CD14-positive monocyte (primary cell): Measurements from ENCODE around the gene RBMS1. TPM values are rescaled to one million over a fixed set of nuclear protein-coding genes. Genes with fewer than 3 reads are reported as not detected.

ENCODE experiments used
- DNase-seq, 3 donors: peaks; one replicate each; pipeline ENCODE4 v3.0.0-alpha.2; 2011 to 2022
- H2AFZ ChIP-seq: 2 replicates; pipeline ENCODE4 v1.6.0; 2012; ENCODE audit warnings: mild to moderate bottlenecking, low read depth, low read length, inconsistent platforms; ENCODE audit not compliant: insufficient read depth, poor library complexity, severe bottlenecking
- H3K27ac ChIP-seq, 2 donors: 1 replicate in 1 of 2; 2 replicates in 1 of 2; pipeline ENCODE4 v1.5.1; 2012 to 2013; ENCODE audit warnings: low read length in 2 of 2, control low read depth in 1 of 2, inconsistent platforms in 1 of 2, low read depth in 1 of 2, mild to moderate bottlenecking in 1 of 2
- H3K27me3 ChIP-seq, 2 donors: one replicate each; pipeline versions ENCODE4 v1.6.0 to v1.6.1; 2011 to 2013; ENCODE audit warnings: low read length in 2 of 2; ENCODE audit not compliant: control insufficient read depth in 2 of 2, insufficient read depth in 2 of 2
- H3K36me3 ChIP-seq, 2 donors: replicated peaks in 1 of 2; 1 replicate in 1 of 2; 2 replicates in 1 of 2; pipeline versions ENCODE4 v1.5.1 to v1.6.1; 2012 to 2013; ENCODE audit warnings: low read length in 2 of 2, control low read depth in 1 of 2, inconsistent platforms in 1 of 2, mild to moderate bottlenecking in 1 of 2; ENCODE audit not compliant: insufficient read depth in 2 of 2, control insufficient read depth in 1 of 2
- H3K4me1 ChIP-seq, 2 donors: 1 replicate in 1 of 2; 2 replicates in 1 of 2; pipeline versions ENCODE4 v1.5.1 to v1.6.1; 2012 to 2013; ENCODE audit warnings: low read length in 2 of 2, control low read depth in 1 of 2, inconsistent platforms in 1 of 2, mild to moderate bottlenecking in 1 of 2, moderate library complexity in 1 of 2; ENCODE audit not compliant: insufficient read depth in 2 of 2, control insufficient read depth in 1 of 2
- H3K4me2 ChIP-seq: replicated peaks from 2 replicates; pipeline ENCODE3; 2012; ENCODE audit warnings: low read length, moderate library complexity, mild to moderate bottlenecking; ENCODE audit not compliant: poor library complexity, severe bottlenecking; ENCODE audit errors: extremely low read depth
- H3K4me3 ChIP-seq, 3 experiments: fragments of 200-600 bp in 1 of 3; sonication (generic) in 1 of 3; replicated peaks in 1 of 3; 1 replicate in 2 of 3; 2 replicates in 1 of 3; pipeline ENCODE4 v1.5.1; 2011 to 2013; ENCODE audit warnings: low read length in 3 of 3, mild to moderate bottlenecking in 3 of 3, control low read depth in 2 of 3, low read depth in 2 of 3, inconsistent platforms in 1 of 3, moderate library complexity in 1 of 3
- H3K79me2 ChIP-seq: 2 replicates; pipeline ENCODE4 v1.6.0; 2012; ENCODE audit warnings: mild to moderate bottlenecking, control low read depth, inconsistent platforms, low read length, moderate library complexity; ENCODE audit not compliant: insufficient read depth
- H3K9ac ChIP-seq: 2 replicates; pipeline ENCODE4 v1.6.0; 2017; ENCODE audit warnings: low read length, mild to moderate bottlenecking; ENCODE audit not compliant: insufficient read depth, poor library complexity, severe bottlenecking
- H3K9me3 ChIP-seq, 2 donors: replicated peaks in 1 of 2; 1 replicate in 1 of 2; 2 replicates in 1 of 2; pipeline versions ENCODE4 v1.5.1 to v1.6.1; 2012 to 2013; ENCODE audit warnings: low read length in 2 of 2, control low read depth in 1 of 2; ENCODE audit not compliant: control insufficient read depth in 1 of 2, insufficient read depth in 1 of 2
- H4K20me1 ChIP-seq: 2 replicates; pipeline ENCODE4 v1.6.0; 2012; ENCODE audit warnings: mild to moderate bottlenecking, low read length, control low read depth, moderate library complexity; ENCODE audit not compliant: insufficient read depth
- H3K27ac Mint-ChIP-seq, 7 donors: one replicate each; pipeline ENCODE4 v1.8.0; 2020; ENCODE audit warnings: mild to moderate bottlenecking in 7 of 7, mixed read lengths in 7 of 7, moderate library complexity in 6 of 7, inconsistent platforms in 2 of 7
- H3K27me3 Mint-ChIP-seq, 3 donors: one replicate each; pipeline ENCODE4 v1.8.0; 2021 to 2022; ENCODE audit warnings: low read depth in 3 of 3, mild to moderate bottlenecking in 3 of 3, mixed read lengths in 3 of 3, moderate library complexity in 3 of 3, inconsistent platforms in 1 of 3
- H3K36me3 Mint-ChIP-seq, 2 donors: one replicate each; pipeline ENCODE4 v1.8.0; 2020; ENCODE audit warnings: mixed read lengths in 2 of 2, inconsistent platforms in 1 of 2, mild to moderate bottlenecking in 1 of 2
- H3K4me1 Mint-ChIP-seq: one replicate; pipeline ENCODE4 v1.8.0; 2020; ENCODE audit warnings: mild to moderate bottlenecking, mixed read lengths
- H3K4me3 Mint-ChIP-seq, 2 donors: one replicate each; pipeline ENCODE4 v1.8.0; 2020; ENCODE audit warnings: mild to moderate bottlenecking in 2 of 2, mixed read lengths in 2 of 2, moderate library complexity in 1 of 2
- H3K9me3 Mint-ChIP-seq, 7 donors: one replicate each; pipeline ENCODE4 v1.8.0; 2020 to 2022; ENCODE audit warnings: mixed read lengths in 7 of 7, mild to moderate bottlenecking in 6 of 7, moderate library complexity in 6 of 7, inconsistent platforms in 2 of 7
- CTCF ChIP-seq: fragments of 200-600 bp; IDR thresholded peaks from one replicate; pipeline ENCODE4 v1.8.0; 2022; ENCODE audit warnings: antibody characterized with exemption, mild to moderate bottlenecking
- WGBS: methylation state at CpG from one replicate; pipeline ENCODE4 v1.1.5; 2013; ENCODE audit warnings: missing lambda C conversion rate; ENCODE audit not compliant: insufficient coverage; 5-methylcytosine and 5-hydroxymethylcytosine counted together
- intact Hi-C, 2 donors: fragments of 100-400 bp; cut with micrococcal nuclease; formaldehyde crosslinking; loops; one replicate each; pipeline versions ENCODE4 v1.15.0 to v1.15.1; 2023
- polyA plus RNA-seq, 3 donors: library from polyadenylated mRNA; depleted of rRNA in 1 of 3; unstranded in 2 of 3; stranded (reverse) in 1 of 3; fragments of 300-500 nt in 2 of 3; fragments of >200 nt in 1 of 3; fragmentation: Illumina TruSeq in 2 of 3; gene quantifications; 1 replicate in 2 of 3; 2 replicates in 1 of 3; pipeline ENCODE4 v1.2.3, GENCODE V29; 2012 to 2021

The RBMS1 gene
- polyA plus RNA-seq, 3 donors: 88.2 to 91.2 (median 89.4) TPM

GRCh38 chr2:160469164-160469563 is 24.4 kb downstream of the RBMS1 start:
- Histone ChIP-seq H2AFZ (no peak overlapping the region), H3K36me3 (no peaks in the 10 kb centered on the region), H3K79me2 (no peaks in the 10 kb centered on the region), H3K27ac (no peak overlapping the region), H3K4me1 (peaks cover 3 to 4% of the 10 kb centered on the region in 2 donors), H3K27me3 (no peaks in the 10 kb centered on the region), H4K20me1 (peaks cover 16% of the 10 kb centered on the region), H3K4me3 (no peak overlapping the region), H3K9ac (no peak overlapping the region), H3K4me2 (no peak overlapping the region), H3K9me3 (no peaks in the 10 kb centered on the region)
- WGBS: 96% methylated on average over 4 of the region's 6 CpGs
- Mint-ChIP-seq H3K36me3 (no peaks in the 10 kb centered on the region), H3K27ac (no peak overlapping the region), H3K4me3 (no peak overlapping the region), H3K27me3 (no peaks in the 10 kb centered on the region), H3K9me3 (no peaks in the 10 kb centered on the region), H3K4me1 (peaks cover 10% of the 10 kb centered on the region)
- TF ChIP-seq CTCF: no peak
- no peak for DNase-seq
- intact Hi-C loops: no loop called here

GRCh38 chr2:160467086-160467485 is 26.5 kb downstream of the RBMS1 start:
- Histone ChIP-seq H3K27ac (no peak overlapping the region), H3K4me1 (peaks cover 3 to 4% of the 10 kb centered on the region in 2 donors), H3K9me3 (no peaks in the 10 kb centered on the region), H3K27me3 (no peaks in the 10 kb centered on the region), H3K9ac (no peak overlapping the region), H4K20me1 (peaks cover 11% of the 10 kb centered on the region), H3K4me3 (no peak overlapping the region), H3K4me2 (no peak overlapping the region), H3K79me2 (no peaks in the 10 kb centered on the region), H2AFZ (no peak overlapping the region), H3K36me3 (no peaks in the 10 kb centered on the region)
- Mint-ChIP-seq H3K4me3 (no peak overlapping the region), H3K36me3 (peaks cover 2 to 4% of the 10 kb centered on the region in 2 donors), H3K4me1 (peaks cover 10% of the 10 kb centered on the region), H3K9me3 (peaks cover 0 to 3% (median 0%) of the 10 kb centered on the region in 7 donors), H3K27ac (no peak overlapping the region), H3K27me3 (no peaks in the 10 kb centered on the region)
- intact Hi-C loops: no loop called here
- 96% methylated on average over 4 of the region's 6 CpGs for WGBS
- DNase-seq: no peak
- TF ChIP-seq CTCF: no peak
